ENCODE measurements around the gene CTBP2.

DNA sequence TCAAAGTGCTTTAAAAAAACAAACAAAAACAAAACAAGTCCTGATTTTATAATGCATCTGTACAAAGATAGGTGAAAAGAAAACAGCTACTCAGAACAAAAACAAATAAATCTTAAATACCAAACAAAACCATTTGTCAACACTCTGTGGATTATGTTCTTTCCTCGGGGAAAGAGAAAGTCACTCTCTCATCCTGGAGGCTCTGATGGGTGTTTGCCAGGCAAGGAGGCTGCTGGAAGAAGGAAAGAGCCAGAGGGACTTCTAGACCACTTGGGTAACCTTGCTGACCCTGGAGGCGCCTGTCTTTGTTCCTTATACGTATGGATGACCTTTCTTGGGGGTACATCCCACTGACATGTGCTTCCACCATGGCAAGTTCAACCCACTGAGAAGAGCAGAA is 125.7 kb downstream of the CTBP2 start:
- TF ChIP-seq, protein P1, sequence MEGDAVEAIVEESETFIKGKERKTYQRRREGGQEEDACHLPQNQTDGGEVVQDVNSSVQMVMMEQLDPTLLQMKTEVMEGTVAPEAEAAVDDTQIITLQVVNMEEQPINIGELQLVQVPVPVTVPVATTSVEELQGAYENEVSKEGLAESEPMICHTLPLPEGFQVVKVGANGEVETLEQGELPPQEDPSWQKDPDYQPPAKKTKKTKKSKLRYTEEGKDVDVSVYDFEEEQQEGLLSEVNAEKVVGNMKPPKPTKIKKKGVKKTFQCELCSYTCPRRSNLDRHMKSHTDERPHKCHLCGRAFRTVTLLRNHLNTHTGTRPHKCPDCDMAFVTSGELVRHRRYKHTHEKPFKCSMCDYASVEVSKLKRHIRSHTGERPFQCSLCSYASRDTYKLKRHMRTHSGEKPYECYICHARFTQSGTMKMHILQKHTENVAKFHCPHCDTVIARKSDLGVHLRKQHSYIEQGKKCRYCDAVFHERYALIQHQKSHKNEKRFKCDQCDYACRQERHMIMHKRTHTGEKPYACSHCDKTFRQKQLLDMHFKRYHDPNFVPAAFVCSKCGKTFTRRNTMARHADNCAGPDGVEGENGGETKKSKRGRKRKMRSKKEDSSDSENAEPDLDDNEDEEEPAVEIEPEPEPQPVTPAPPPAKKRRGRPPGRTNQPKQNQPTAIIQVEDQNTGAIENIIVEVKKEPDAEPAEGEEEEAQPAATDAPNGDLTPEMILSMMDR (IDR thresholded peaks at IDR 0.05; ENCODE audit: insufficient read depth, low read length, poor library complexity, severe bottlenecking) = no peak
- TF ChIP-seq EZH2phosphoT487 (conservative IDR thresholded peaks at IDR 0.05; ENCODE audit: low read length) = no peak
